ENCODE measurements around the gene PRKCZ.

- no peak for TF ChIP-seq CTCF (IDR thresholded peaks at IDR 0.05)
- TF ChIP-seq POLR2A (IDR thresholded peaks at IDR 0.05): no peak
These were observed 18.7 kb downstream of the PRKCZ start for GRCh38 chr1:2068951-2069350.
